ENCODE results near the gene IP6K1.
A peak's percentile ranks its signal among the peaks of the same experiment; 100 is the strongest.

The IP6K1 gene

GRCh38 chr3:49724586-49724985, 61.8 kb downstream of the IP6K1 start:
- DNase-seq (ENCODE audit: low read depth in 2 of 2) = no peak

- DNase-seq (ENCODE audit: low read depth in 2 of 2) = peak; percentile 90 to 93
Observed at GRCh38 chr3:49723628-49724551, 62.5 kb downstream of the IP6K1 start, which contains the start of gene GMPPB. GMPPB (minus strand) TSS chr3:49723951; CDS start chr3:49723726, 225 bp downstream.

GRCh38 chr3:49723296-49723627, 63.1 kb downstream of the IP6K1 start:
- peak; percentile 45 to 55 for DNase-seq (ENCODE audit: low read depth in 2 of 2)

GRCh38 chr3:49722896-49723295, 63.4 kb downstream of the IP6K1 start:
- no peak for DNase-seq (ENCODE audit: low read depth in 2 of 2)

- no peak for DNase-seq (ENCODE audit: low read depth in 2 of 2)
Observed at GRCh38 chr3:49721896-49722781, 64.2 kb downstream of the IP6K1 start.

GRCh38 chr3:49721596-49721895, 64.8 kb downstream of the IP6K1 start:
- no peak for DNase-seq (ENCODE audit: low read depth in 2 of 2)

- no peak for DNase-seq (ENCODE audit: low read depth in 2 of 2)
Observed at GRCh38 chr3:49720855-49721595, 65.3 kb downstream of the IP6K1 start.

- peak; percentile 87 to 92 for DNase-seq (ENCODE audit: low read depth in 2 of 2)
Observed at GRCh38 chr3:49719214-49719884, 67.0 kb downstream of the IP6K1 start, which contains the start of gene AMIGO3. AMIGO3 (minus strand) TSS chr3:49719684; CDS start chr3:49719465, 219 bp downstream.

GRCh38 chr3:49718858-49719213, 67.5 kb downstream of the IP6K1 start:
- no peak for DNase-seq (ENCODE audit: low read depth in 2 of 2)

GRCh38 chr3:49717959-49718857, 68.1 kb downstream of the IP6K1 start:
- no peak for DNase-seq (ENCODE audit: low read depth in 2 of 2)

GRCh38 chr3:49717211-49717958, 69.0 kb downstream of the IP6K1 start:
- DNase-seq (ENCODE audit: low read depth in 2 of 2) = no peak

- no peak for DNase-seq (ENCODE audit: low read depth in 2 of 2)
Observed at GRCh38 chr3:49716691-49717210, 69.6 kb downstream of the IP6K1 start.

- no peak for DNase-seq (ENCODE audit: low read depth in 2 of 2)
Observed at GRCh38 chr3:49716169-49716568, 70.2 kb downstream of the IP6K1 start.

- no peak for DNase-seq (ENCODE audit: low read depth in 2 of 2)
Observed at GRCh38 chr3:49715611-49716121, 70.7 kb downstream of the IP6K1 start.

GRCh38 chr3:49714728-49715550, 71.4 kb downstream of the IP6K1 start:
- DNase-seq (ENCODE audit: low read depth in 2 of 2) = no peak

GRCh38 chr3:49713336-49714105, 72.8 kb downstream of the IP6K1 start:
- DNase-seq (ENCODE audit: low read depth in 2 of 2) = no peak

- no peak for DNase-seq (ENCODE audit: low read depth in 2 of 2)
Observed at GRCh38 chr3:49712631-49713317, 73.6 kb downstream of the IP6K1 start.
